Inferior parietal cortex (tissue), 1 donor: ENCODE measurements around the gene C14orf119.

Experiments used
- DNase-seq: peaks from one replicate; pipeline ENCODE4 v3.0.0-alpha.2; 2016; ENCODE audit errors: extremely low spot score

Gene C14orf119

DNA sequence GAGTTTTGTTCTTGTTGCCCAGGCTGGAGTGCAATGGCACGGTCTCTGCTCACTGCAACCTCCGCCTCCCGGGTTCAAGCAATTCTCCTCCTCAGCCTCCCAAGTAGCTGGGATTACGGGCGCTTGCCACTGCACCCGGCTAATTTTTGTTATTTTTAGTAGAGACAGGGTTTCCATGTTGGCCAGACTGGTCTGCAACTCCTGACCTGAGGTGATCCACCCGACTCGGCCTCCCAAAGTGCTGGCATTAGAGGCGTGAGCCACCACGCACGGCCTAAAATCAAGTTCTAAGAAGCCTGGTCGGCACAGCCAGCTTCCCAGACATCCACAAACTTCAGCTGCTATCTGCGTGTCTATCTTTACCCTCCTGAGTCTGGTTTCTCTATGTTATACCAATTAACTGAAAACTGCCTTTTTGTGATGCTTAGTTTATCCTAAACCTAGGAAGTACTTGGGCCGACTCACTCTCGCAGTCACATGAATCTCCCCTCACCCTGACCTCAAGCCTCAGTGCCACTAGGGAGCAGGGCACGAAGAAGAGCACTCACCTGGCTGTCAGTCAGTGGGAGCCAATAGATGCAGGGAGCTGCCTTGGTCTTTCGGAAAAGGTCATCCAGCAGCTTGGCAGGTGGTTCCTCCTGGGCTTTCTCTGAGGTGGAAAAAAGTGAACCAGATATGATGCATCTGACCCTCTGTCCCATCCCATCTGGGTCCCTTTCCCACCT, 34.6 kb upstream of the C14orf119 start:
- no peak for DNase-seq

DNA sequence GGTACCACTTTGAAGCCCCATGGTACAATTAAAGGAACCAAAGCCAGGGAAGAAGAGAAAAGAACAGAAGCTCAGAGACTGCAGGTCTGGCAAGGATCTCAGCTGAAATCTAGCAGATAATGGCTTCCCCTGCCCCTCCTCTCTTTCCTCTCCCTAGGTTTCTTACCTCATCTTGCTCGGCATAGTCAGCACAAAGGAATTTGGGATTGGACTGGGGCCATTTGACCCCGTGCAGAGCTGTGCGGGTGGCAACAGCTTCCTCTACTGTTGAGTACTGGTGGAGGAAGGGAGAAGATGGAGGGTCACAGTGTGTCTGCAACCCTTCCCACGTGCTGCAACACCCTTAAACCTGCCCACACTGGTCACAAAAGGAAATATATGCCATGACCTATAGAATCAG, 33.3 kb upstream of the C14orf119 start:
- DNase-seq, result no peak

DNA sequence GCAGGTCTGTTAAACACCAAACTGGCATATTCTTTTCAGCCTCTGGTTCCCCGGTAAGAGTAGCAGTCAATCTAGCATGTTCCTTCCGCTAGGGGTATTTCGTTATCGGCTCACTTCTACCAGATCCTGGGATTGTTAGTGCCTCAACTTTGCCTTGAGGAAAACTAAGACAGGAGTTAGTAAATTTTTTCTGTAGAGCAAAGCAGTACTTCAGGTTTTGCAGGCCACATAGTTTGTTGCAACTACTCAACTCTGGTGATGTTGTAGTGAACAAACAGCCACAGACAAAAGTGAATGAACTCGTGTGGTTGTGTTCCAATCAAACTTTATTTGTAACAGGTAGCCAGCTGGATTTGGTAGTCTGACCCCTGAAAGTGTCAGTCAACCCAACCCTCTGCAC, 31.7 kb upstream of the C14orf119 start:
- DNase-seq, result no peak

DNA sequence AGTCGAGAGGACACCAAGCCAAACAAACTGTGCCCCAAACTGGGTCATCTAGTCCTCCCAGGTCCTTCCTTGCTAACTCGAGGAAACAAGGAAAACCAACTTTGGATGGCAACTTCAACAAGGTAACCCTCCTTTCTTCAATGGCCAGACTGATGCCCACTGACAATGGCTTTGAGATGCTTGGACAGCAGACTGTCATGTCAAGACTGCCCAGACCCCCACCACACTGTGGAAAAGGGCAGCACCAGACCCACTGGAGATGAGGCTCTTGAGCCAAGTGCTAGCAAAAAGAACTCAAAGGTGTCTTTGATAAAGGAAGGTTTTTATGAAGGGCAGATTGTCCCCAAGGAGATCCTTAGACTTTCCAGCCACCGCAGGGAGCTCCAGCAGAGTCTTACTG, 28.9 kb upstream of the C14orf119 start:
- DNase-seq, result no peak

DNA sequence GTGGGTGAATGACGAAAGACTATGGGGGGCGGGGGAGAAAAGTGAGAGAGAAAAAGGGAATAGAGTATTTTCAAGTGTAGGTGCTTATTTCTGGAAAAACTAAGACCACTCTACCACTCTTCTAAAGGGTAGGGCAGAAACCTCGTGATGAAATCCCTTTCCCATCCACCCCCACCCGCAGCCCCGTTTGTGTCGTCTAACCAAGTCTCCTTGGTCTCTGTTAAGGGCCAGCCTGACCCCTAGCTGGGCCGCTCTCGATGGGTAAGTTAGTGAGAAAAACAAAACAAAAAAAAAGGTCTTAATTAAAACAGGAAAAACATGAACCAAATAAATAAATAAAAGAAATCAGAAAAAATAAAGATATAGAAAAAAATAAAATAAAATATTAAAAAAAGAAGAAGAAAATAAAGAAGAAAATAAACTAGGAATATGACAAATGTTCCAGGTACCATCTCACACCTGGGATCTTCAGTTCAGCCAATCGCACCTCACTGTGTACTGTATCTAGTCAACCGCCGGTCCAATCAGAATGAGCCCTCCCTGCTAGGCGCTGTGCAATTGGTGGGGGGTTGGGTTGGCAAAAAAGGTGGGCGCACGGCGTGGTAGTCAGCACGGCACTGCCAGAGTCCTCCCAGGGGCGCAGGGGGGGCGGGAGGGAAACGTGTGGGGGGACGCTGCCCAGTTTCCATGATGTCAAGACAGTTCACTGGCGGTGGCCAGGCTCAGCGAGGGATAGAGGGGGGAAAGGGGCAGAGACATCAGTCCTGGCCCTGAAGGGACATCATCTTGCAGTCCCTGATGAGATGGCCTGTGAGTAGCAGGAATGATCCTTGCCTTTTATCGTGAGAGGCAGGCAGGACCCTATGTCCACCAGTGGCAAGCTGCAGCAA, 28.2 kb upstream of the C14orf119 start:
- no peak for DNase-seq

DNA sequence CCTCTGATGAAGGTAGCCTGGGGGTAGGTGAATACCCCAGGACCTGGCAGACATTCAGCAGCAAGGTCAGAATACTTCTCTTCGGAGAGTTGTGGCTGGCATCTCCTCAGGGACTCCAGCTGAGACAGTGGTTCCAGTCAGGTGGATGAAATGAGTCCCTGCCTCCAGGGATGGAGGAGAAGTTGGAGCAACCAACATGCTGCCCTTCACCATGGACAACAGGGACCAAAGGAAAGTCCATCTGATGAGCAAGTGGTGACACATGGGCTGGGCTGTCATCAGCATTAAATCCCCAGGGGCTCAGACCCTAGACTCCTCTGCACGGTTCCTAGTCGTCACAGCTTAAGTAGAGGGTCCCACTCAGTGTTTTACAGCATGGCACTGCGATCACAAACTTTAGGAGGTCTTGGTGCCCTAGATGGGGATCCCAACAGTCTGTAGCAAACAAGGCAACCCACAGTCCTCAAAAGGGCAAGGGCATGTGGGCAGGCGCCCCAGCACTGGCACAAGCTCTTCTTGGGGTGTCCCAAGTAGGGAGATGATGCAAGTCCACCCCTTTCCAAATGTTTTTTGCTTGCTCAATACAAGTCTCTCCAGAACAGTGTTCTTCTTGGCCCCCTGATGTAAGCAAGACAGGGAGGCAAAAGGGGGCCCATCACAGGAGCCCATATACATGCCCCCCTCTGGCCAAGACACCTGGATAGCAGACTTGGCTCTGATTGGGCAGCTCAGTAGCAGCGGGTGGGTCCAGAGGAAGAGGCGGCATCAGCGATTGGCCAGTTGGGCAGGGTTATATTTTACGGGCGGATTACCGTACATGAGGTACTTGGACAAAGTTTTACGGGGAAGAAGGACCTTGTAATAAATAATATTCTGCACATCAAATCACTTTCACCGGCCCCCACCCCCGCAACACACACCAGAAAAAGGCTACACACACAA, 27.2 kb upstream of the C14orf119 start:
- no peak for DNase-seq

DNA sequence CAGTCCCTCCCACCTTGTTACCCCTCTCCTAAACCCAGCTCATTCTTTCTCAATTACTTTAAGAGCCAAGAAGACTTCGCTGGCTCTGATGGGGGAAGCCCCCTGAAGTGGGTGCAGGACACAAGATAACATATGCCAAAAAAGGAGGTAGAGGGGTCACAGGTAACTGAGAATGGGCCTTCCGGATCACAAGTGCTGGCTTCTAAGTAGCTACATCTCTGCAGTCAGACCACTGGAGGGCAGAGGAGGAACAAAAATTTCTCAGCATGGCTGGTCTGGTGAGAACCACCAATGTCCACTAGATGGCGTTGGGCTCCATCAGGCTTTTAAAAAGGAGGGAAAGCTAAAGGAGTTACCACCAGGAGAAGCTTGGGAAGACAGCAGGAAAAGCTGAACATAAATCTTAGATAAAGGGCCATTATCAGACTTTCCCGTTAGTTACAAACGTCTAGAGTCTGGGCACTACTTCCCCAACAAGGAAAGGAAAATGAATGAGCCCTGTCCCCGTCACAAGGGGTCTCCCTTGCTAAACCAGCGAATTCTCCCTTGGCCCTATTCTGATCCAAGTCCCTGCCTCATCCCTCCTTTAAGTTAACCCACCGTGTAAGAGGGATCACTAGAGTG, 26.4 kb upstream of the C14orf119 start:
- peak; percentile 94 for DNase-seq

DNA sequence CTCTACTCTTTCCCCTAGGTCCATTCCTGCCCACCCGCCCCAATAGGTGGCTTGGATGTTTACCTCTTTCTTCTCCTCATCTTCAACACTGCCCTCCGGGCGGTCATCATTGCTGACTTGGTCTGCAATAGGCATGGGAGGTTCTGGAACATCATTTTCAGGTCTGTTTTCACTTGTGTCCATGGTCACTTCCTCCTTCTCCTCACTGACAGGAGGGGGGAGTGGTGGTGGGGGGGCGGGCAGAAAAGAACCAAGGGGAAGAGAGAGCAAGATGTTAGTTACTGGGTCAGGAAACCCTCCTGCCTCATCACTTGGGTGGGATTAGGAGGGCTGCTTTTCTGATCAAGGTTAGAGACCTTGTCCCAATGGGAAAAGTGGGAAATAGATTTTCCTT, 25.9 kb upstream of the C14orf119 start:
- DNase-seq, result no peak

DNA sequence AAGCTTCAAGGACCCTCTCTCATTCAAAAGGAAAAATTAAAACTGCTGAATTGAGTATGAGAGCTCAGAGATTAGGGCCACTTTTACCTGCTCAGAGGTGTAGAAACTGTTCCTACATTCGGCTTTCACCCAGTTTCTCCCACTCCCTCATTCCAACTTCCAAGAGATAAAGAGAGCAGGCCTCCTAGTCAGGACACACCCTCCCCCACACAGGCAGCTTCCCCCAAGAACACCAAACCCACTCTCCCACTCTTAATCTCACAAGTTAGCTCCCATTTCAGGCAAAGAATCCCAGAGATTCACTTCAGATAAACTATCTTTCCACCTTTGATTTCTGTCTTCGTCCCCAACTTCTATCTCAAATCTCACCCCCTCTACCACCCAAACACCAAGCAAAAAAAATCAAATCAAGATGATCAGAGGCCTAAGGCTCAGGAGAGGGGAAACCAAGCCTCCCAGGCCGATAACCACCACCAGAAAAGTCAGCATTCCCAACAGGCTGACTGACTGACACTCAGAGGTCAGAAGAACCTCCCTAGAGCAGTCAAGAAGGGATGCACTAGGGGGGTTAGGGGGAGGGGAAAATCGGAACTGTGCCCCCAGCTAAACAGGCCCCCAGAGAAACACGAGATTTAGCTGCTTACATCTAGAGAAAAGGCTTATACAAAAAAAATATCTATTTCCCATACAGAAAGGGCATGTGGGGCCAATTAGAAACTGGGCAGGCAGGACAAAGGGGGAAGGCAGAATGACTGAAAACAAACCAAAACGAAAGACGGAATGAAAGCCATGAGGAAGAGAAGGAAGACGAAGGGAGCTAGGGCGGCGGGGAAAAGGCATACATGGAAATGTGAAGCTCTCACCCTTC, 24.8 kb upstream of the C14orf119 start:
- DNase-seq, result no peak

DNA sequence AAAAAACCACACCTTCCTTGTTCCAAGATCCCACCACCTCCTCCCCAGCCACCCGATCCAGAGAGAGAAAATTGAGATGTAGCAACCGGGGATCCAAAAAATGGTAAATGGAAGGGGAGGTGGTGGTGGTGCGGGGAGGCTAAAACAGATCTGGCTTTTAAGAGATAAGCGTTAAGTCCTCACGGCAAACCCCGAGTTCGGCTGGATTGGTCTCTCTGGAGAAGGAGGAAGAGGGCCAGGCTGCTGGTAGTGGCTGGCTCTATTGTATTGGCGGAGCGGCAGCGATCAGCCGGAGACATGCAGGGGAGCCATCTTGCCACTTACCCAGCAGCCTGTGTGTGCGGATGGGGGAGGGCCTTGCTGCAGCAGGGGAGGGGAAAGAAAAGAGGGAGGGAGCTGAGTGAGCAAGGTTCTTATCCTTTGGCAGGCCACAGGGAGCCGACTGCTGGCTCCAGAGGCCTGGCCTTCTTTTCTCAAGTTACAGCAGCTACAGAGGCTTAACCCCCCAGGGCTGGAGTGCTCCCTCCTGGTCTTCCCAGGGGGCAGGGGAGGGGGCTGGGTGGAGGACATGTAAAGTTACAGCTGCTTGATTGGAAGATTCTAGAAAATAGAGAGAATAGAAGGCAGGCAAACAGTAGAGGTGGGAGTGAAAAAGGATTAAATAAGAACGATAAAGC, 23.9 kb upstream of the C14orf119 start:
- peak; percentile 79 for DNase-seq

DNA sequence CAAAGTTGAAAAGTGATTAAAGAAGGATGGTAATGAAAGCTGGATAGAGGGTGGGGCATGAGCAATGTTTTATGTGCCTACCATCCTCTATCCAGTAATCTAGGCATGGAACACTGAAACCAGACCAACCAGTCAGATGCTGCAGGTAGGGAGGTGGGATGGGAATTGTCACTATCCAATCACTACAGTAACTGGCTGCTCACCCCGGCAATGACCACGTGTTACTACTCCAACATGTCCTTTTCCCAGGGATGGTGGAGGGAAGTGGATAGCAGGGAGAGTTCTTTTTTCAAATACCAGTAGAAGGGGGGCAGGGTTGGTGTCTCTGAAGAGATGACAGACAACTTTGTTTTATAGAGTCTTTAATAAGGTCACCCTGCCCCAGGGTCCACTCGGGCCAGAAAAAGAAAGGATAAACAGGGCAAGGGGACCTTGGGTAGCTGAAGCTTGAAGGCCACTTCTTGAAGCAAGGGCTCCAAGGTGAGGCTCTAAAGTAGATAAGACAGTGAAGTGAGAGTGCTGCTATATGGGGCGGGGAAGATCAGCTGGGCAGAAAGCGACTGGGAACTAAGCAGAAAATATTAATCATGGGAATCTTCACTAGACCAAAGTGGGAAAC, 23.3 kb upstream of the C14orf119 start:
- DNase-seq, result no peak

DNA sequence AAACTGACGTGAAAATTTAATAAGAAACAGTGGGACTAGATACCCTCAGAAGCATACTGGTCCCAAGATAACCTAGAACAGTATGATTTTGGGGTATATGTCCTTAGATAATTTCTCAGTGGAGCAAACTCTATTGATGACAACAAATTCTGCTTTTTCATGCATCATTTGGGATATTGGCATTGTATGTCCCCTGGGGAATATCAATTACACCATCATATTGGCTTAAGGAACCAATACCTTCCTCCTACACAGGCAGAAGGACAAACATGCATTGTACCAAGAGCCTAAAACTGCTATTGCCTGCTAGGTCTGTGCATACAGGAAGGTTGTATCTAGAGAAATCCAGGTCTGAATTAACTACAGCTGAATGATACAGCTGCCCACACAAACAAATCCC, 20.4 kb upstream of the C14orf119 start:
- DNase-seq, result no peak

DNA sequence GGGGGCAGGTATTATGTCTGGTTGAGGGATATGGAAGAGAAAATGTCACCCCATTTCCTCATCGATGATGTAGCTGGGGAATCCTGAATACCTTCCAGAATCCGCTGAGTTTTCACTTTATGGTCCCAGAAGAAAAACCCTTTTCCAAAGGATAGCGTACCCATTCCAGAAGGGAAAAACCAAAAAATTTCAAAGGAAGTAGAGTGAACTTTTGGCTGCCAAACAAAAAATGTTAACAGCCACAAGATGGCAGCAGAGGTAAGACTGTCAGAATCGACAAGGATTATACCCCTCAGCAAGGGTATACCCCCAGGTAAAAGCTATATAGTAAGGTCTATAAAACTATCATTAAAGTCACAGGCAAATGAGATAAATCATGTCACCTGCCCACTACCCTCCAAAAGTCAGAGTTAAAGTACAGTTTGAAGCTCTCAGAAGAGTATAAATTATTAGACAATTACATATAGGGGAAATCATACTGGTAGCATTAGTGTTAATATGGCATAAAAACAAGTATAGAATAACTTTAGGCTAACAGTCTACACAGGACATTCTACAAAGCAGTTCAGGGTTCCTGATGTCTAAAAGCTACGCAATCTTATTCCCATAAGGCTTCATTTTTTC, 18.4 kb upstream of the C14orf119 start:
- peak; percentile 66 for DNase-seq

DNA sequence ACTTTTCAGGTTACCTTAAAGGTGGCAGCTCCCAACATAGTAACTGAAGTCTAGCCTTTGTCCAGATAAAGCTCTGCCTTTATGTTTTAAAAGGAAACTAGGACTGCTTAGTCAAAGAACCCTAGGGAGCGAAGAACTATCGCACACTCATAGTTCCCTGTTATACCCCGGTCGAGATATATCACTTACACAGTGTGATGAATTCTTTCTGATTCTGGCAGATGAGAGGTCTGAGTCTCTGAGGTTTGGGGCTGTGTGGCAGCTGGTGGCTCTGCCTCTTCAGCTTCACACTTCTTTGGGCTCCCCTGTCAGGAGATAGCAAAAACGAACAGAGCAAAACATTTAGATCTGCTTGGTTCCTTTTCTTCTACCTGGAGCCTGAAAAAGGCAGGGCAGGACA, 17.3 kb upstream of the C14orf119 start:
- no peak for DNase-seq

DNA sequence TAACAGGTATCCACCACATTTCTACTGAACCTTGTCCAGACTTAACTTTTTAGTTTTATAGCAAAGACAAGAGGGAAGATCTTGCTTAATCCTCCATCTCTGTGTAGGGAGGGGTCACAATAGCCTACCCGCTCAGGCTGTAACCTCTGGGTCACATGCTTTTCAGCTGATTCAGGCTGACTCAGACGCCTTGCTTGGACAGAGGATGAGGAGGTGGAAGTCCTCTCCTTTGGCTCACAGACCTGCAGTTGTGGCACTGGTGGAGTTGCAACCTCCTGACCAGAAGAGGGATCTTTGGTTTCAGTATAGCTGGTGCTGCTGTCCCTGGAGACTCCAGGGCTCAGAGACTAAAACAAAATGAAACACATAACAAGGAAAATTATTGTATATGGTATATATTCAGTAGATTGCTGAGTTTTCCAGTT, 16.6 kb upstream of the C14orf119 start:
- DNase-seq, result peak; percentile 47

DNA sequence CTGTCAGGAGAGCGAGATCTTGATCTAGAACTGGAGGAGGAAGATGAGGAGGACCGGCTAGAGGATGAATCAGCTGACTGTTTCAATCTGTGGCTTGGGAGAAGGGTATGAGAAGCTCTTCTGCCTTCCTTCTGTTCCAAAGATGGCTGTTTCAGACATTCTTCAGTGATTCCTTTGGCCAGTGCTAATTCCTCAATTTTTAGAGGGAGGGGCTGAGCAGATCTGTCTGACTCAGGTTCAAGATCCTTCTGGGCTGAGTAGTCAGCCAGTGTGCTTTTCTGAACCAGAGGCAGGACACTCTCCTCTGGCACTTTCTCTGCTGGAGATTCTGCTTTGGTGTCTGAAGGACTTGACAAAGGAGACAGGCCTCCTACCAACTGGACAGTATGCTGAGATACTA, 15.6 kb upstream of the C14orf119 start:
- DNase-seq, result no peak

DNA sequence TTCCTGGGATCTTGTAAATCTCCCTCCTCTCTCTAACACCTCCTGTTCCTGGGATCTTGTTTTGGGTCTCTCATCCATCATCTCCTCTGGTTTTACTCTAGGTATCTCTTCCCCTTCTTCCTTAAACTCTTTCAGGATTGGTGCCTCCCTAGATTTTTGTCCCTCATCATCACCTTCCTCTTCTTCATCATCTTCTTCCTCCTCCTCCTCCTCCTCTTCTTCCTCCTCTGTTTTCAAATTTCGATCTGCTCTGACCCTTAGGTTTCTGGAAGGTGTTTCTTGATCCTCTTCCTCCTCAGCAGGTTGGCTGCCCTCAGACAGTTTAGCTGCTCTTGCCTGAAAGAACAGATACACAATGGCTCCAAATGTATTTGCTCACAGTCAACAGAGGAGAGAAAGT, 14.8 kb upstream of the C14orf119 start:
- no peak for DNase-seq

DNA sequence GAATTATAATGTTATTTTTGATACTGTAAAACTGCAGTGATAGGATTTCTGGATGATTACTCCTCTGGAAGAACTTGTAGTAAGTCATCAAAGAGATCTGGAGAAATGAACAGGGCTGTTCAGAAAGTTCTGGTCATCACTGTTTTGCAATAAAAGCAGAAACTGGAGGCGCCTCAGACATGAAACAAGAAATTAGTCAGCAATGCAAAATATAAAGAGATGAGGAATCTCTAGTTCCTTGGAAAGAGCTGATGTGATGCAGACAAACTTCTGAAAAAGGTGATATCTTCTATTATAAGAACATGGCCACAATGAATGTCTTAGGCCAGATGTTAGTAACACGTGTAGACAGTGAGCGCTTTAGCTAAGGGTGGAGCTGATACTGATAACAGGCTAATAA, 9.8 kb upstream of the C14orf119 start:
- DNase-seq, result no peak

DNA sequence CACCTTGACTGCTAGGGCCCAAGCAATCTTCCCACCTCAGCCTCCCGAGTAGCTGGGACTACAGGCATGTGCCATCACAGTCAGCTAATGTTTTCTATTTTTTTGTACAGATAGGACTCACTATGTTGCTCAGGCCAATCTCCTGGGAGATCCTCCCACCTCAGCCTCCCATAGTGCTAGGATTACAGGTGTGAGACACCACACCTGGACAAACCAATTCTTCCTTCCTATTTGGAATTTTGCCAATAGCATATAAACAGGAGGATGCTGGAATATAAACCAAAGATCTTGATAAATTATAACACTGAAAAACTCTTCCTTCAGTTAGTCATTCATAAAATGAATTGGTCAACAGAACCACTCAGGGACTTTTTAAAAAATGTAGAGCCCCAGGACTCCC, 8.7 kb upstream of the C14orf119 start:
- DNase-seq, result no peak
